ENCODE data around the gene TK1.

TK1 gene

GRCh38 chr17:78124836-78125137 is 62.1 kb downstream of the TK1 start:
- no peaks in the 10 kb centered on the region for H3K27me3 Mint-ChIP-seq (ENCODE audit: low read depth, poor library complexity)
- peaks cover 20% of the 10 kb centered on the region for H3K36me3 Mint-ChIP-seq (ENCODE audit: low read depth)
- DNase-seq, result no peak
- peaks cover 28% of the 10 kb centered on the region for H3K4me1 Mint-ChIP-seq
- no peak overlapping the region for H3K27ac Mint-ChIP-seq
- TF ChIP-seq, protein P1, sequence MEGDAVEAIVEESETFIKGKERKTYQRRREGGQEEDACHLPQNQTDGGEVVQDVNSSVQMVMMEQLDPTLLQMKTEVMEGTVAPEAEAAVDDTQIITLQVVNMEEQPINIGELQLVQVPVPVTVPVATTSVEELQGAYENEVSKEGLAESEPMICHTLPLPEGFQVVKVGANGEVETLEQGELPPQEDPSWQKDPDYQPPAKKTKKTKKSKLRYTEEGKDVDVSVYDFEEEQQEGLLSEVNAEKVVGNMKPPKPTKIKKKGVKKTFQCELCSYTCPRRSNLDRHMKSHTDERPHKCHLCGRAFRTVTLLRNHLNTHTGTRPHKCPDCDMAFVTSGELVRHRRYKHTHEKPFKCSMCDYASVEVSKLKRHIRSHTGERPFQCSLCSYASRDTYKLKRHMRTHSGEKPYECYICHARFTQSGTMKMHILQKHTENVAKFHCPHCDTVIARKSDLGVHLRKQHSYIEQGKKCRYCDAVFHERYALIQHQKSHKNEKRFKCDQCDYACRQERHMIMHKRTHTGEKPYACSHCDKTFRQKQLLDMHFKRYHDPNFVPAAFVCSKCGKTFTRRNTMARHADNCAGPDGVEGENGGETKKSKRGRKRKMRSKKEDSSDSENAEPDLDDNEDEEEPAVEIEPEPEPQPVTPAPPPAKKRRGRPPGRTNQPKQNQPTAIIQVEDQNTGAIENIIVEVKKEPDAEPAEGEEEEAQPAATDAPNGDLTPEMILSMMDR (IDR thresholded peaks at IDR 0.05), result no peak
- no peaks in the 10 kb centered on the region for H3K9me3 Mint-ChIP-seq
- H3K4me3 Mint-ChIP-seq, result no peak overlapping the region
